Measurements from ENCODE around the gene CITED2.

DNA sequence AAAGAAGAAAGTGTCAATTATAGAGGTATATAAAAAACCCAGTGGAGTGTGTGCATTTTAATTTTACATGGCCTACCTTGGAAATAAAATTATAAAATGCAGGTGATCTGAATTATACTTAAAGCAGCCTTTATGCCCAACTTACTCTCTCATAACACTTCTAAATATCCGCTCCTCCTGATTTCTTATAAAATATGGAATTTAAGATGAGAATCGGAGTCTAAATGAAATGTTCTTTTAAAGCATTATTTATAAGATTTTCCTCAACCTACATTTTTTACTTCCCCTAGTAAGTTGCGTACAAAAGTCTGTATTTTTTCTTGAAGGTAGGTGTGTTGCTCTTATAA is 3.5 kb downstream of the CITED2 start:
- TF ChIP-seq, protein P1, sequence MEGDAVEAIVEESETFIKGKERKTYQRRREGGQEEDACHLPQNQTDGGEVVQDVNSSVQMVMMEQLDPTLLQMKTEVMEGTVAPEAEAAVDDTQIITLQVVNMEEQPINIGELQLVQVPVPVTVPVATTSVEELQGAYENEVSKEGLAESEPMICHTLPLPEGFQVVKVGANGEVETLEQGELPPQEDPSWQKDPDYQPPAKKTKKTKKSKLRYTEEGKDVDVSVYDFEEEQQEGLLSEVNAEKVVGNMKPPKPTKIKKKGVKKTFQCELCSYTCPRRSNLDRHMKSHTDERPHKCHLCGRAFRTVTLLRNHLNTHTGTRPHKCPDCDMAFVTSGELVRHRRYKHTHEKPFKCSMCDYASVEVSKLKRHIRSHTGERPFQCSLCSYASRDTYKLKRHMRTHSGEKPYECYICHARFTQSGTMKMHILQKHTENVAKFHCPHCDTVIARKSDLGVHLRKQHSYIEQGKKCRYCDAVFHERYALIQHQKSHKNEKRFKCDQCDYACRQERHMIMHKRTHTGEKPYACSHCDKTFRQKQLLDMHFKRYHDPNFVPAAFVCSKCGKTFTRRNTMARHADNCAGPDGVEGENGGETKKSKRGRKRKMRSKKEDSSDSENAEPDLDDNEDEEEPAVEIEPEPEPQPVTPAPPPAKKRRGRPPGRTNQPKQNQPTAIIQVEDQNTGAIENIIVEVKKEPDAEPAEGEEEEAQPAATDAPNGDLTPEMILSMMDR (IDR thresholded peaks at IDR 0.05): no peak
- TF ChIP-seq POLR2A (IDR thresholded peaks at IDR 0.05): no peak
